Activated naive CD8-positive, alpha-beta T cell treated with anti-CD3 and anti-CD28 coated beads for 36 hours (primary cell): ENCODE data around the gene CCDC69. TPM values are rescaled to one million over a fixed set of nuclear protein-coding genes. Genes with fewer than 3 reads are reported as not detected.
"Not testable (repeated sequence)": the region's sequence is repeated elsewhere in the genome, so short reads cannot be mapped to it uniquely, and the experiment has no call there.

Experiments
- DNase-seq: peaks from one replicate; pipeline ENCODE4 v3.0.0; 2021
- H3K27ac Mint-ChIP-seq: one replicate; pipeline ENCODE4 v1.8.0; 2022; ENCODE audit warnings: mild to moderate bottlenecking, moderate library complexity, mixed read lengths
- H3K27me3 Mint-ChIP-seq: one replicate; pipeline ENCODE4 v1.8.0; 2022; ENCODE audit warnings: mild to moderate bottlenecking, mixed read lengths
- H3K36me3 Mint-ChIP-seq: one replicate; pipeline ENCODE4 v1.8.0; 2021; ENCODE audit warnings: mild to moderate bottlenecking, mixed read lengths
- H3K4me1 Mint-ChIP-seq: one replicate; pipeline ENCODE4 v1.8.0; 2021; ENCODE audit warnings: mixed read lengths
- H3K4me3 Mint-ChIP-seq: one replicate; pipeline ENCODE4 v1.8.0; 2022; ENCODE audit warnings: mild to moderate bottlenecking, moderate library complexity, mixed read lengths
- H3K9me3 Mint-ChIP-seq: one replicate; pipeline ENCODE4 v1.8.0; 2022; ENCODE audit warnings: mixed read lengths
- total RNA-seq, 2 experiments: library from RNA; stranded (reverse); gene quantifications; one replicate each; pipeline ENCODE4 v1.2.3, GENCODE V29; 2021

Gene CCDC69
- total RNA-seq, 2 experiments from 2014 or later: 27.5 to 29.6 TPM

DNA sequence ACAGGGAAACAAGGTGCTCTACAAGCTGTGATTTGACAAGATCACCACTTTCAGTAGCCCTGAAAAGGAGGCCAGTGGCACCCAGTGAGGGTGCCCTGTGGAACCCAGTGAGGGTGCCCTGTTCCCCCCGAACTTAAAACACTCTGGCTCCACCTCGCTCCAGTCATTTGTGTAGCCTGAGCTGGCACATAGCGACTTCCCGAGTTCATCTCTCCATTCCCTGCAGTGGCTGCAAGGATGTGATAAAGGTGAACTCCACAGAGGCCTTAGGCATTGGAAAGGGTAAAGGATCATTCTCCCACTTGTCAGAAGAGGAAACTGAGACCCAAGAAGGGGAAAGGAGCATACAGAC, 44.4 kb downstream of the CCDC69 start:
- H3K27ac Mint-ChIP-seq: peak overlapping the region; percentile 59
- no peaks in the 10 kb centered on the region for H3K9me3 Mint-ChIP-seq
- H3K4me3 Mint-ChIP-seq: no peak overlapping the region
- no peaks in the 10 kb centered on the region for H3K27me3 Mint-ChIP-seq
- H3K4me1 Mint-ChIP-seq: peaks cover 15% of the 10 kb centered on the region
- peaks cover 11% of the 10 kb centered on the region for H3K36me3 Mint-ChIP-seq
- no peak for DNase-seq

DNA sequence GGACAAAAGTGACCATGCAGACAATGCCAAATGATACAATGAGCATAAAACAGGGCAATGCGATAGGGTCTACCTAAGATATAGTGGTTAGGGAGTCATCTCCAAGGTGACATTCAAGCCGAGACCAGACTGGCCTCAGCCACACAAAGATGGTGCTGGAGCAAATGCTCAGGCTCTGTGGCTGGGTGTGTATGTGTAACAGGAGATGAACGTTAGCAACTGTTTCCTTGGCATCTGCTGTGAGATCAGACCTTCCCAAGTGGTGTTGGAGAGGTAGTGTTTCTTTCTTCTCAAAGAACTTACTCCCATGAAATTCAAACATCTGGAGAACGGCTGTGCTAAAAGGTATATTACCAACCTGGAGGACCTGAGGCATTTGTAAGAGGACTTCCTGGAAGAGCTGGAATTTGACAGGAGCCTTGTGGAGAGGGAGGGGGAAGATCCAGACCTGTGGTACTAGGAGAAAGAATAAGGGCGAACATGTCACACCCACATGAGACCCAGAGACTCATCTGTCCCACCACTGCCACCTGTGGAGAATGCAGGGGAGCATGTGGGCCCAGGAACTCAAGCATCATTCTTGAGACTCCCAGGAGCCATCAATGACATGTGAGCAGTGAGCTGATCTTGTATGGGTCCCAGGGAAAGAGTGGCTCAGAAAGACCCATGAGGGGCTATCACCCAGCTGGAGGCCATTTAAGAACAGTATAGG, 45.0 kb downstream of the CCDC69 start:
- peaks cover 14% of the 10 kb centered on the region for H3K4me1 Mint-ChIP-seq
- DNase-seq: no peak
- H3K9me3 Mint-ChIP-seq: no peaks in the 10 kb centered on the region
- H3K4me3 Mint-ChIP-seq: no peak overlapping the region
- H3K36me3 Mint-ChIP-seq: peaks cover 12% of the 10 kb centered on the region
- peak overlapping the region; percentile 14 for H3K27ac Mint-ChIP-seq
- no peaks in the 10 kb centered on the region for H3K27me3 Mint-ChIP-seq

DNA sequence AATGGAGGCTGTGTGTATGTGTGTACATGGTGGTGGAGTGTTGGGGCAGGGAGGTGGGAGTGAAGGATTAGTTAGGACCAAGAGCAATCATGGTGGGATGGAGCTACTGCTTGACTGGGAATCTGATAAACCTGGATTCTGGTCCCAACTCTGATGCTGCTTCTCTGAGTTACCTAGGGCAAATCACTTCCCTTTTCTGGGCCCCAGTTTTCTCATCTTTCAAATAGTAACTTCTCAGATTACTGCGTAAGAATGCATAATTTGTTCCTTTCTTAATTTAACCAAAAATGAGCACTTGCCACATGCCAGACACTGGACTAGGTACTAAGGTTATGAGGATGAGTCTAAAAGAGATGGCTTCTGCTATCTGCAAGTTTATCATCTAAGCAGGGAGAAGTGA, 45.5 kb downstream of the CCDC69 start:
- H3K36me3 Mint-ChIP-seq: peaks cover 12% of the 10 kb centered on the region
- no peaks in the 10 kb centered on the region for H3K27me3 Mint-ChIP-seq
- H3K4me3 Mint-ChIP-seq: no peak overlapping the region
- DNase-seq: no peak
- no peak overlapping the region for H3K27ac Mint-ChIP-seq
- peaks cover 13% of the 10 kb centered on the region for H3K4me1 Mint-ChIP-seq
- H3K9me3 Mint-ChIP-seq: no peaks in the 10 kb centered on the region

DNA sequence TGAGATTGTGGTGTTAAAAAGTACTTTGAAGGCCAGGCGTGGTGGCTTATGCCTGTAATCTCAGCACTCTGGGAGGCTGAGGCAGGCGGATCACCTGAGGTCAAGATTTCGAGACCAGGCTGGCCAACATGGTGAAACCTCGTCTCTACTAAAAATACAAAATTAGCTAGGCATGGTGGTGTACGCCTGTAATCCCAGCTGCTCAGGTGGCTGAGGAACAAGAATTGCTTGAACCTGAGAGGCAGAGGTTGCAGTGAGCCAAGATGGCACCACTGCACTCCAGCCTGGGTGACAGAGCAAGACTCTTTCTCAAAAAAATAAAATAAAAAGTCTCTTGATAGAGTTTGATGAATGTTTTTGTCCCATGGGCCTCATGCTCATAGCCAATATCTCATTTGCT, 47.6 kb downstream of the CCDC69 start:
- peaks cover 12% of the 10 kb centered on the region for H3K36me3 Mint-ChIP-seq
- H3K27ac Mint-ChIP-seq, H3K4me3 Mint-ChIP-seq, DNase-seq, H3K9me3 Mint-ChIP-seq, H3K27me3 Mint-ChIP-seq: not testable (repeated sequence)
- H3K4me1 Mint-ChIP-seq: peaks cover 19% of the 10 kb centered on the region

DNA sequence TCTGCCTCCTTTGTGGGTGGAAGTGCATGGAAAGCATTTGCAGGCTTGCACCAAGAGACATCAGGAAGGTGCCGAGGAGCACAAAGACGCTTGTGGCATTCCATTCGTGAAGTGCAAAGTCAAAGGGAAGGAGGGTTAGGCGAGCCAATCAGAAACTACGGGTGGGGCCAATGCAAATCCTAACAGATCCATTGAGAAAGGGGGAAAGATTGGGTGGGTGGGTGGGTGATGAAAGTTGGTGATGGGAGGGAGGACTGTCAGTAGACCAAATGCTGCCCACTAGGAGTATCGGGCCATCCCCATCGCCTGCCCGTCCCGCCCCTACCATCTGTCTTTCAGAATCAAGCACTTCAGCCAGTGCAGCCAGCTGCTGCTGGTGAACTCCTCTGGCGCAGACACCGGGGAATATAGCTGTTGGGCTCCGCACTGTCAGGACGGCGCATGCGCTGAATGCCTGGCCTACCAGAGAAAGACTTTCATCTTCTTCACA, 49.2 kb downstream of the CCDC69 start:
- Mint-ChIP-seq H3K9me3 (no peaks in the 10 kb centered on the region), H3K36me3 (peaks cover 12% of the 10 kb centered on the region), H3K27me3 (no peaks in the 10 kb centered on the region), H3K27ac (no peak overlapping the region), H3K4me3 (no peak overlapping the region), H3K4me1 (peaks cover 15% of the 10 kb centered on the region)
- no peak for DNase-seq

DNA sequence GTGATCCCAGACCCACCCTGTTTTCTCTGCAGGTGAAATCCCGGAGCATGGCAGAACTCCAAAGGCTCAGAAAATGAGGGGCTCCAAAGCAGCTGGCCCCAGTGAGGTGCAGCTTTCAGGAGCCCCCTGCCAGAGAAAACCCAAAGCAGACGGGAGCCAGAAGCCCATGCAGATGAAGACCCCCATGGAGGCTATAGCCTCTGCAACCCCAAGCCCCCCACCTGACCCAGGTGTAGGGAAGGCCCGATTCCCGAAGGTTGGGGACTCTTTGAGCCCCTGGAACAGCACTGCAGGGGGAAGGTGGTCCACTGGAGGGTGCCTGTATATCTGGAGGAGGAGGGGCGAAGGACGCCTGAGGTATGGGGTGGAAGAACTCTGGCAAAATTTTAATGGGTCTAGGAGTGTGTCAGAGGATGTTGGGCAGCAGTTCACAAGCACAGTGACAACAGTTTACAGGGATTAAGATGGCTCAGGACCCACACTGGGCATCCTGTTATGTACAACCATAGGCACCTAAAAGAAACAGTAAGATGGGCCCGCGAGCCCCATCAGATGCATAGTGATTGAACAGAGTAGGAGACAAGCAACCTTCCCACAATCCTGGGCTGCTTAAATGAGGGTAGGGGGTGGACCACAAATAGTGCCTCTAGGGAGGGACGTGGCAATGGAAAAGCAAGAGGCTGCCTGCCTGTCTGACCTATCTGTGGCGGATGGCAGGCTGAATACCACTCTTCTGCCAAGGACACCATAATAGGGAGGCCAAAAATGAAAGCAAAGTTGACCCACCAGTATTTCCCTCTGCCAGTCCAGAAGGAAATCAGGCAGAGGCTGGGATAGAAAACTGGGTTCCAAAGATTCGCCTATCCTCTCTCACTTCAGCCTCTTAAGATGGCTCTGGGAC, 49.9 kb downstream of the CCDC69 start:
- Mint-ChIP-seq H3K36me3 (peaks cover 11% of the 10 kb centered on the region), H3K4me1 (peaks cover 13% of the 10 kb centered on the region), H3K9me3 (no peaks in the 10 kb centered on the region), H3K27me3 (no peaks in the 10 kb centered on the region), H3K27ac (peak overlapping the region; percentile 35), H3K4me3 (no peak overlapping the region)
- no peak for DNase-seq

DNA sequence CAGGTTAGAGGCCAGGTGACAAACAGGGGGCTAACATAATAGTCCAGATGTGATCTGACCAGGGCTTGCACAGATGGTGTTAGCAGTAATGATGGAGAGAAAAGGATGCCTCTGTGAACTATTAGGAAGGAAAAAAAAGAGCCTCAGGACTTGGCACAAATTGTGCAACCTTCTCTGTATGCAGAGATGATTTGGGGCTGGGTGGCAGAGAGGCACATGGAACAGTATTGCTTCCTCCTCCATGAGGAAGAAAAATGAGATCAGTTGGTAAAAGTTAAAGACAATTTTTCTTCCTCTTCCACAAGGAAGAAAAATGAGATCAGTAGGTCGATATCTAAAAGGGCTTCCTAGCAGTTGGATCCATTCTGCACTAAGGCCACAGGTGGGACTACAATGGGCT, 52.4 kb downstream of the CCDC69 start:
- DNase-seq: no peak
- Mint-ChIP-seq H3K4me1 (peaks cover 11% of the 10 kb centered on the region), H3K27me3 (no peaks in the 10 kb centered on the region), H3K36me3 (peaks cover 2% of the 10 kb centered on the region), H3K27ac (no peak overlapping the region), H3K4me3 (no peak overlapping the region), H3K9me3 (no peaks in the 10 kb centered on the region)

DNA sequence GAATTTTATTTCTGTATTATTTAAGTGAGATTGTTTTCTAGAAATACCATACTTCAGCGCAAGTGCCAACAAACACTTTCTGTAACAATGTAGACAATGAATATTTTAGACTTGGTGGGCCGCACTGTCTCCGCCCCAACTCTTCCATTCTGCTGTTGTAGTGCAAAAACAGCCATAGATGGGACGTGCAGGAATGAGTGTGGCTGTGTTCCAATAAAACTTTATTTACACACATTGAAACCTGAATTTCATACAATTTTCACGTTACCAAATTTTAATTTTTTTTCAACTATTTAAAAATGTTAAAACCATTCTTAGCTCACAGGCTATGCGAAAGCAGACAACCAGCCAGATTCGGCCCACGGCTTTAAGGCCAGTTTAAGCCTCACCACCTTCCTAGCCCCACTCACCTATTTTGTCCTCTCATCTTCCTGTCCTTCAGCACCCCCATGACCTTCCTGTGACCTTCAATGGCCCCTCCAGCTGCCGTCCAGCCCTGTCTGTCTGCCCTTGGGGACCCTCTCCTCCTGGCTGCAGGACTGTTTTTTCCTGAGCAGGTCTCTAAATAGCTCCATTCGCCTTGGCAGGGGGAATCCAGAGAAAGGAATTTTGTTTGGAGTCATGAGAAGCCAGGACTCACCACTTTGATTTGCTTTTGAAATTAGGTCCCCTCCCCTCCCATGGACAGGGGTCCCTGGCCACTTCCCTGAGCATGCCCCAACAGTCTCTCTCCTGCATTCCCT, 55.1 kb downstream of the CCDC69 start:
- Mint-ChIP-seq H3K9me3 (no peaks in the 10 kb centered on the region), H3K4me1 (peaks cover 17% of the 10 kb centered on the region), H3K27ac (no peak overlapping the region), H3K36me3 (no peaks in the 10 kb centered on the region), H3K4me3 (no peak overlapping the region), H3K27me3 (no peaks in the 10 kb centered on the region)
- DNase-seq: no peak

DNA sequence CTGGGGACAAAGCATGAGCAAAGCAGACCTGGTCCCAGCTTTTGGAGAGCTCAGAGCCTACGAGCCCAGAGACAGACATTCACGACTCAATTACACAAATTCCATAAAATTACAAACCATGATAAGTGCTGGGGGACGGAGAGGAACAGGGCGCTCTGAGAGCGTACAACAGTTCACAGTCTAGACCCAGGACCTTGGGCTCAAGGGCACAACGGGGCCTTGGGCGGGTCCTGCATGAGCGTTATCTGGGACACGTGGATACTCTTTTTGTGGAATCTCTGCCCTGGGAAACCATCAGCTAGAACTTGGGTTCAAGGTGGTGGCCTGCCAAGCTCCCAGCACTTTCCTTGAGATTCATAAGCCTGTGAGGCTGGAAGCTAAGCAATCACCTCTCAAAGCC, 56.9 kb downstream of the CCDC69 start:
- no peak for DNase-seq
- no peaks in the 10 kb centered on the region for H3K36me3 Mint-ChIP-seq

DNA sequence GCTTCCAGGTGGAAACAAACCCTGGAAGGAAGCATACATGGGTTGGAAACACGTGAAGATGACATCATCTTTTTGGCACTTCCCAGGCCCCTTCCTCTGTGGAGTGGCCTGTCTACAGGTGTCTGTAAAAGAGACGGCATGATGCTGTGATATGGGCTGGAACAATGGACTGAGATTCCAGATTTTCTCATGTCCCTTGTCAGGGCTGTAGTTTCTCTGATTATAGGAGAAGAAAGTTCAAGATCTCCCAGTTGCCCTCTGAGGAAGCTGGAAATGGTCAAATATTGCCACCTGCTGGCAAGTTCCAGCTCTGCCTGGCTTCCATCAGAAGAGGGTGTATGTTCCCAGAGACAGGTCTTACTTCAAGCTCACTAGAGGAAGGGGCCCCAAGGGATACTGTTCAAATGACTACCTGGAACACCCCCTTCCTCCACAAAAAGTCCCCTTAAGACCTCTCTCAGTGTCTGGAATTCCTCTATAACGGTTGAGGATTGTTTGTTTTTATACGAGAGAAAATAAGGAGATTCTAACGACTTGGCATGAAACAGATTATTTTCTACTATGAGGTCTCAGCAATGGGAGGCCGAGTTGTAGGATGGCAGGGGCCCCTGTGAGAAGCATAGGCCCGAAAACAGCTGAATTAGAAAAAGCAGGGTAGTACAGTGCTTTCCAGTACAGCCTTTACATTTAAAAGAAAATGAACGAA, 59.1 kb downstream of the CCDC69 start:
- peak; percentile 73 for DNase-seq
- Mint-ChIP-seq H3K36me3 (no peaks in the 10 kb centered on the region), H3K27me3 (no peaks in the 10 kb centered on the region), H3K9me3 (no peaks in the 10 kb centered on the region), H3K4me3 (no peak overlapping the region), H3K27ac (no peak overlapping the region), H3K4me1 (peaks cover 10% of the 10 kb centered on the region)

More for the DNA sequence above, 56.9 kb downstream of the CCDC69 start:
- H3K27me3 Mint-ChIP-seq: no peaks in the 10 kb centered on the region
- H3K4me3 Mint-ChIP-seq: no peak overlapping the region
- H3K9me3 Mint-ChIP-seq: no peaks in the 10 kb centered on the region
- H3K27ac Mint-ChIP-seq: no peak overlapping the region
- H3K4me1 Mint-ChIP-seq: peaks cover 17% of the 10 kb centered on the region

DNA sequence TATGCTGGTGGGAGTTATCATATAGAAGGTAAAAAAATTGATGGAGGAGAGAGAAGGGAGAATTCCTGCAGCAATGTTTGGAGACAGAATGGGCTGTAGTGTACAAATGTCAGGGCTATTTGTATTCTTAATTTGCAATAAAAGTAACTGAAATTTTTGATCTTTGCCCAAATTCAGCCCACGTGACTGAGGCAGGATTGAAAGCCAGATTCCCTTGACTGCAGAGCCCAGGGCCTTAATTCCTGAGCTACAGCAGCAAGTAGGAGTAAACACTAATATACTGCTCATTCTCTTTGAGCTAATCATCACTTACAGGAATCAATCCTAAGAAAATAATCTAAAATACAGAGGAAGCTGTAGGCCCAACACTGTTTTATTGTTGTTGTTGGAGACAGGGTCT, 61.1 kb downstream of the CCDC69 start:
- Mint-ChIP-seq H3K4me1 (peaks cover 23% of the 10 kb centered on the region), H3K36me3 (no peaks in the 10 kb centered on the region), H3K27me3 (no peaks in the 10 kb centered on the region), H3K9me3 (no peaks in the 10 kb centered on the region), H3K4me3 (no peak overlapping the region), H3K27ac (no peak overlapping the region)
- DNase-seq: no peak

DNA sequence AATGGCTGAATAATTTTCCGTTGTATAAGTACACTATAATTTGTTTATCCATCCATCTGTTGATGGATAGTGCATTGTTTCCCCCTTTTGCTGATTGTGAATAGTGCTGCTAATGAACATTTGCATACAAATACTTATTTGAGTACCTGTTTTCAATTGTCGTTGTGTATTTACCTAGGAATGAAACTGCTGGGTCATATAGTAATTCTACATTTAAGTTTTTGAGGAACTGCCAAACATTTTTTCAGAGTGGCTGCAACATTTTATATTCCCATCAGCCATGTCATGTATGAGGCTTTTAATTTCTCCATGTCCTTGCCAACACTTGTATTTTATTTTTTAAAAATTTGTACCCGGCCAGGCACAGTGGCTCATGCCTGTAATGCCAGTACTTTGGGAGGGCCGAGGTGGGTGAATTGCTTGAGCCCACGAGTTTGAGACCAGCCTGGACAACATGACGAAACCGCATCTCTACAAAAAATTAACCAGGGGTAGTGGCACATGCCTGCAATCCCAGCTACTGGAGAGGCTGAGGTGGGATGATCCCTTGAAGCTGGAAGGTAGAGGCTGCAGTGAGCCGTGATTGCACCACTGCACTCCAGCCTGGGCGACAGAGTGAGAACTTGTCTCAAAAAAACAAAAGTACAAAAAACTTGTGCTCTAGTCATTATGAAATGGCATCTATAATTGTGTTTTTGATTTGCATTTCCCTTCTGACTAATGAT, 64.1 kb downstream of the CCDC69 start:
- H3K27ac Mint-ChIP-seq: peak overlapping the region; percentile 26
- no peak overlapping the region for H3K4me3 Mint-ChIP-seq
- H3K4me1 Mint-ChIP-seq: peaks cover 28% of the 10 kb centered on the region
- no peak for DNase-seq
- H3K27me3 Mint-ChIP-seq: no peaks in the 10 kb centered on the region
- no peaks in the 10 kb centered on the region for H3K9me3 Mint-ChIP-seq
- H3K36me3 Mint-ChIP-seq: peaks cover 17% of the 10 kb centered on the region

DNA sequence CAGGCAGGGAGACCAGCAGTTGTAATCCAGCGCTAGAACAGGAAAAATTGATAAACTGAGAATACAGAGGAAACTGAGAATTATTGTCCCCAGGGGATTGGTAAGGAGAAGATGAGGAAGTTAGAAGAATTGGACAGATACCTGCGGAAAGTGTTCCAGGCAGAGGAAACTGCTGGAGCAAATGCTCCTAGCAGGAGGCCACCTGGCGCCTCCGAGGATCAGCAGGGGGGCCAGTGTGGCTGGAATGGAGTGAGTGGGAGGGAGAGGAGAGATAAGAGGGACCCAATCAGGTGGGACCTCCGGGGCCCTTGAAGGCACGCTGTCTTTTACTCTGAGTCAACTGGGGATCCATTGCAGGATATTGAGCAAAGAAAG, 65.6 kb downstream of the CCDC69 start:
- Mint-ChIP-seq H3K4me1 (peaks cover 34% of the 10 kb centered on the region), H3K27me3 (no peaks in the 10 kb centered on the region), H3K36me3 (peaks cover 27% of the 10 kb centered on the region), H3K4me3 (peak overlapping the region; percentile 92), H3K9me3 (no peaks in the 10 kb centered on the region), H3K27ac (peak overlapping the region; percentile 92)
- peak; percentile 30 for DNase-seq
